Stimulated activated CD4-positive, alpha-beta T cell treated with anti-CD3 and anti-CD28 coated beads, Interleukin-4, amount 100 ng/mL, for 1 hour (primary cell): ENCODE measurements around the gene PXDN.
"Not testable (repeated sequence)": the region's sequence is repeated elsewhere in the genome, so short reads cannot be mapped to it uniquely, and the experiment has no call there.

ENCODE experiments used
- DNase-seq: peaks from one replicate; pipeline ENCODE4 v3.0.0-alpha.2; 2020

Gene PXDN

DNA sequence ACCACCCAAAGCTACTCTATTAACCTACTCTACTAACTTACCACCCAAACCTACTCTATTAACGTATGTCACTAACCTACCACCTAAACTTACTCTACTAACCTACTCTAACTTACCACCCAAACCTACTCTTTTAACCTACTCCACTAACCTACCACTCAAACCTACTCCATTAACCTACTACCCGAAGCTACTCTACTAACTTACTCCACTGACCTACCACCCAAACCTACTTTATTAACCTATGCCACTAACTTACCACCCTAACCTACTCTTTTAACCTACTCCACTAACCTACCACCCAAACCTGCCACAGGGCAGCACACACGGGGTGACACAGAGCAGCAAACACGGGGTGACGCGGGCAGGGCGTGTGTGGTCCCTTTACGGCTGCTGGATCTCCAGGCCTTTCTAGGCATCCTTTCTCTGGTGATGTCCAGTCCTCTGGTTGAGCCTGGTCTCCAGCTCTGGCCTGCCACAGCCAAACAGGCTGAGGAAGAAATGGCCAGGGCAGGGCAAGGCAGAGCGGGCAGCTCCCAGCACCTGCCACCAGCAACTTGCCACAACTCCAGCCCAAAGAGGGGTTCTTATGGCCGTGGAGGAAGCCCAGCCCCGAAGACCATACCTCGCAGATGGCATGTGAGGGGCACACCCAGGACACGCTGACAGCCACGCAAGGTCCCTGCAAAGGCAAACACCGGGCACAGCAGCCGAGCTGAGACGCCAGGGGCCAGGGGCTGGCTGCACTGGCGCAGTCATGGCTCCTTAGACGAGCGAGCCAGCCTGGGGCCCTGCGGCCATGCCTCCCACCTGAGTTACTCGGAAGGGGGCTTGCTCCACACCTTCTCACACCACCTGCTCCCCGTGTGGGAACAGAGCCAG is 25.7 kb downstream of the PXDN start:
- DNase-seq = no peak

DNA sequence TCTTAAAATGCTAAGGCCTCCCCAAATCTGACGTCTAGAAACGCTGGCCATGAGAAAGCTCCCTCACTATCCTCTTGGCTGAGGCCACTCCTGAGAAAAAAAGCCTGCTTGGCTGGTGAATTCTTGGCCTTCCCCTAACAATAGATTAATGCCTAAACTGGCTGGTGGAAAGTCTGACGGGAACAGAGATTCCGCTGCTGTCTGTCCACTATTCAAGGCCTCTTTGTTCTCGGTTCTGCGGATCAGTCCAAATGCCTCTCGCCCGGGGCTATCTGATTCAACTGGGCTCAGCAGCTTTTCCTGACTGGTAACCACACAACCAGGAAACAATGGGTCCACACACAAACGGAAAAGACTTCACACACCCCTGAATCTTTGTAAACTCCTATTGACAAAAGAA is 27.2 kb downstream of the PXDN start:
- no peak for DNase-seq

DNA sequence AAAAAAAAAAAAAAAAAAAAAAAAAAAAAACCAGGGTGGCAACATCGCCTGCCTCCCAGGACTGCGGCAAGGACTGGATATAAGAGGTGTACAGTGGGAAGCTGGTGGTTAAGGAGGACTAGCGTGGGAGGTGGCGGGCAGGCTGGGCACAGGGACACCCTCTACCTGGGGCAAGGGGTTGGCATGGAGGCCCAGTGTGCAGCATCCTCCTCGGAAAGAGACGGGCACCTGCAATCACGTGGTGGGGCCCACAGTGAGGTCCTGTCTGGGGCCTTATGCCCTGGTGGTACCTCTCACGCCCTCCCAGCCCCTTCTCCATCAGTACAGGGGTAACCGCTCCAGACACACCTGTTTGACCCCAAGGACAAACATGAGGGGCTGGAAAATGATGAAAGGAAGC is 27.9 kb downstream of the PXDN start:
- no peak for DNase-seq

DNA sequence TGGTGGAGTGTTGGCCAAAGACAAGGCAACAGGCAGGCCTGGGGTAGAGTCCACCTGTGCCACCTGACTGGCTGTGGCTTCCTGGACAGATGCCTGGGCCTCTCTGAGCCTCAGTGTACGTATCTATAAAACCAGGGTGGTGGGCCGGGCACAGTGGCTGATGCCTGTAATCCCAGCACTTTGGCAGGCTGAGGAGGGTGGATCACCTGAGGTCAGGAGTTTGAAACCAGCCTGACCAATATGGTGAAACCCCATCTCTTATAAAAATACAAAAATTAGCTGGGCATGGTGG is 28.4 kb downstream of the PXDN start:
- not testable (repeated sequence) for DNase-seq

DNA sequence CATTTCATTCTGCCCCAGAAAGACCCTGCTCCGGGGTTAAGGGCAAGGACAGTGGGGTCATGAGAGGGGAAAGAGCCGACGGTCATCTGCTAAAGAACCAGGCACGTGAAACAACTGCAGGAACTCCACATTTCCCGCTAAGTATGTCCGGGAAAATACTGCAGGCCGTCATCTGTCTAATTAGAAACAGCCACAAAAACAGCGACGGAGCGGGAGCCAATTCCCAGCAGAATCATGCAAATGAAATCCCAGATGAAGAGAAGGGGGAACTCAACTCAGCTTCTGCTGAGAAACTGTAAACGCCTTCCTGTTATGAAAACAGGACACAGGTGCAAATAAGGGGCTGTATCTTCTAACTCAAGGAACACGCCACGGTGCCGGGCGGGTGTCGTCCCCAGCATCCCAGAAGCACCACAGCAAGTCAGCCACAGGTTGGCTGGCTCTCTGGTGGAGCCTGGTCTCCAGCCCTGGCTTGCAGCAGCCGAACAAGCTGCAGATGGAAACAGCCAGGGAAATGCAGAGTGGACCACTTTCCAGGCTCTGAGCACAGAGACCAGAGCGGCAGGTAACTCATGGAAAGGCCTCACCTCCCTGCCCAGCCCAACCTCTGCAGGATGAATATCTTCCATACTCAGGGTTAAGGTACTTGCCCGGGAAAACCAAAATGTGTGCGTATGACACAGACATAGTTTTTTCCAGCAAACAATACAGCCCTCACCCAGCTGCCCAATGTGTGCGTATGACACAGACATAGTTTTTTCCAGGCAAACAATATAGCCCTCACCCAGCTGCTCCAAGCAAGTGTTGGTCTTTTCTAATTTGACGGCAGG is 28.9 kb downstream of the PXDN start:
- DNase-seq = no peak

DNA sequence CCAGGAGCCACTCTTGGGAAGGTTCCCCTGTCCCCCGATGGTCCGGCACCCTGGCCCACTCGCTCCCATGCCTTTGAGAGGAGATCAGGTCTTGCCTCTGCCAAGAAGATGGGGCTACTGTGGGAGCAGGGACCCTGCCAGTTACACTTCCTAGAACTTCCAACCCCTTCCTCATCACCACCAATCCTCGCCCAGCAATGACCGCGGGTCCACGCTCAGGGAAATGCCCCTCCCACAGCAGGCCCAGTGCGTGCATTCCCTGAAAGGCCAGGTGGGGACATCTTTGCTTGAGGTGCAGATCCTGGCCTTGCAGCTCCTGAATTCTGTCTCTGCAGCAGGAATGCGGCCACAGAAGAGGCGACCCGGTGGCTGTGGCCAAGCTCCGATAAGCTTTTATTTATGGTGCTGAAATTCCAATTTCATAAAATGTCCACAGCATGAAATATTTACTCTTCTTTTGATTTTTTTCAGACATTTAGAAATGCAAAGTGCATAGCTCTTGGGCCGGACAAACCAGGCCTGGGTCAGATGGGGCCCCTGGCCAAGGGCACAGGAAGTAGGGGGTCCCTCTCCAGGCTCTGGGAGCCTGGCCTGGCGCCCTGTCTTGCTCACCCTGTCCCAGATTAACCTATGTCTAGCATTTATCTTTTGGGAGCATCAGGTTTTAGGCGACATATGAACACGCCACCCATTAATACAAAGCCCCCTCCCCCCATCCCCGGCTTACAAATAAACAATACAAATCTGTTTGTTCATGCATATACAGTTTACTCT is 29.8 kb downstream of the PXDN start:
- DNase-seq = no peak

DNA sequence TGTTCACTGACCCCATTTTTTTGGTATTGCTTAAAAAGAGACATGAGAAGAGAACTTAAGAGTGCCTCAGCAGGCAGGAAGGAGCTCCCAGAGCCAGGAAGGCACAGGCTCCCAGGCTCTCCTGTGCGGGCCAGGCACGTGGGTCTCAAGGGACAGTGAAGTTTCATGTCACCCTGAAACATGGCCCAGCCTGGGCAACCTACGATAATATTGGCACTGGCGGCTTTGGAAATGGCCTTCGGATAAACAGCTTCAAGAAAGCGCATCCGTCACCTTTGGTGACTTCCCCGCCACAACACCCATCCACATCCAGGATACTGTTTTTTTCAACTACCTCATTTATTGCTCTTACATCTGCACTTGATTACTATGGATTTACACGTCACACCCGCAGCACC is 30.5 kb downstream of the PXDN start:
- no peak for DNase-seq

DNA sequence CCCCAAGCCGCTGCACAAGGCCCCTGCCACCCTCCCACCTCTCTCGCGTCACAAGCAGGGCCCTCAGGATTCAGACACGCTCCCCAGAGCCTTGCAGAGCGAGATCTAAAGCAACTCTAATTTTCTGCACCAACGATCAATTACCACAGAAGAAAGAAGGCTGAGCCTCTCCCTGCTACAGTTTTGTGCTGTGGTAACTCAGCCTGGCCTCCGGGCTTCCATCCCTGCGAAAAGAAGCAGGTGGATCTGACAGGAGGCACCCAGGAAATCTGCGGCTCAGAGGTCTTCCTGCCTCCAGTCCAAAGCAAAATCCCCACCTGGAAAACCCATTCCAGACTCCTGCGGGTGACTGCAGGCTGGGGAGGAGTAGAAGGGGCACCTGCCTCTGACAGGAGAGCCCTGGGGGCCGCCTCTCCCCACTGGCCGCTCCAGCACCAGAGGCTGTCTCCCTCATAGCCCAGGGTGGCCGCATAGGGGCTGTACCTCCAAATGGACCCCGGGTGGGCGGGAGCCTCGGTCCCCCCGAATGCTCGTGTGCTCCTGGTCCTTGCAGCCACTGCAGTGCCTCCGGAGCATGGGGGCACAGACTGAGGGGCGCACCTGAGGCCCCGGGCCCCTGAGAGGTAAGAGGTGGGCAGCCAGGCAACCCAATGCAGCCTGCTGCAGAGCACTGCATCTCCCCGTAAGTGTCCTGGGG is 31.0 kb downstream of the PXDN start:
- DNase-seq = no peak

DNA sequence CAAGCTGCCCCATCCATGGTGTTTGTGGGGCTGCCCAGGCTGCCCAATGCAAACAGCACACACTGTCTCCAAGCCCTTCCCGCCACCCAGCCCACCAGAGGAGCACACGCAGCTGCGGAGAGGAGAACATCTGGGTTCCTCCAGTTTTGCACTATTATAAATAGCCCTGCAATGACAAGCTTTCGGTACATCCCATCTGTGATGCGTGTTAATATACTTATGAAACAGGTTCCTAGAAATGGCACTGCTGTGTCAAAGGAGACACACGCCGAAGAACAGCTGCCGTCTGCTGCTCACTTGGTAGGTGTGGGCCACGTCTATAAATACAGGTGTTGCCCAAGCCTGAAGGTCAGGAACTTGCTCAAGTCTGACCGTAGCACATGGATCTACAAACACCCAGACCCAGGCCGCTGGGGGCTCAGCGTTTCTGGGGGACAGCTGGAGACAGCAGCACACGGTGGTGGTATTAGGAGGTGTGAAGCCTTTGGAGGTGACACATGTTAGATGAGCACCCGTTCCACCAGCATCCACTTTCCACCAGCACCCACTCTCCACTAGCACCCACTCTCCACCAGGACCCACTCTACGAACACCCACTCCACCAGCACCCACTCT is 34.3 kb downstream of the PXDN start:
- DNase-seq = no peak

DNA sequence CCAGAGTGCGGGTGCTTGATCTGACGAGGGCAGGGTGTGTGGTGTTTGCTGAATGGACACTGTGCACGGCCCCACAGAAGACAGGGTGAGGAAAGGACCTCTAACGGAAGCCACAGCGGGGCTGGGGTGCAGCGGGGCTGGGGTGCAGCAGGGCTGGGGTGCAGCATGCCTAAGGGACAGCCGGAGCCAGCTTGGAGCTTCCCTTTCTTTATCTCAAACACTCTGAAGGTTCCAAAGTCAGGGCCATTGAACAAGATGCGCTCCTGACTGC is 35.0 kb downstream of the PXDN start:
- DNase-seq = no peak

DNA sequence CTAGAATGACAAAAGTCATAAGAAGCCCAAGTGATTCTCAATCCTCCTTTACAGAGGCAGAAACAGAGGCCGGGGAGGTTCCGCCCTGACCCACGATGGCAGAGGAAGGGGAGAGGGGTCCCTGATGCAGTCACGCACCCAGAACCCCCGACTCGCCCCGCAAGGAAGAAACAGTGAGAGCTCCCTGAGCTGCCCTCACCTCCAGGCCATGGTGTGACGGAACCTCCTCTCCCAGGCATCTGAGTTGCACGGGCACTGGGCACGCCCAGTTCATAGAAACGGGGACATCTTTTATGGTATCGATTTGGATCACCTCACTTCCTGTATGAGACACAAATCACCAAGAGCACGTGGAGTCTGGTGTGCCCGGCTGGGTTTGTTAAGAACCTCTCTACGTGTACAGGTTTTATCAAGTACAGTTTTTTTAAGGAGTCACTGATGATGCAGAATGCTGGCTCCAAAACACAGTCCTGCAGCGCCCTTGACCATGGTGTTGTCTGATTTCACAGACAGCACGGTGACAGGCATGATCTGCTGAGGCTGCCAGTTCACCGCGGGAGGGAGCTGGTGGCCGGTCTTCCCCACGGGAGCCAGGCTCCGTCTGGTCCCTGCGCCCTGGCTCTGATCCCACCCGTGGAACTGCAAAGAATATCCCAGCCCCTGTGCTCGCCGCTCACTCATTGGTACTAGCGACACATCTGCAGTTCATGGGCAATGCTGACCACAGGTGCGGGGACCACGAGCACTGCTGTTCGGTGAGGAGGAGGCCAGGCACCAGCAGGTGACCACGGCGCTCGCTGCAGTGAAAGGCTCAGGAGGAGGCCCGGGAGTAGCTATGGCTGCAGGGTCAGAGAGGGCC is 35.6 kb downstream of the PXDN start:
- DNase-seq = no peak

DNA sequence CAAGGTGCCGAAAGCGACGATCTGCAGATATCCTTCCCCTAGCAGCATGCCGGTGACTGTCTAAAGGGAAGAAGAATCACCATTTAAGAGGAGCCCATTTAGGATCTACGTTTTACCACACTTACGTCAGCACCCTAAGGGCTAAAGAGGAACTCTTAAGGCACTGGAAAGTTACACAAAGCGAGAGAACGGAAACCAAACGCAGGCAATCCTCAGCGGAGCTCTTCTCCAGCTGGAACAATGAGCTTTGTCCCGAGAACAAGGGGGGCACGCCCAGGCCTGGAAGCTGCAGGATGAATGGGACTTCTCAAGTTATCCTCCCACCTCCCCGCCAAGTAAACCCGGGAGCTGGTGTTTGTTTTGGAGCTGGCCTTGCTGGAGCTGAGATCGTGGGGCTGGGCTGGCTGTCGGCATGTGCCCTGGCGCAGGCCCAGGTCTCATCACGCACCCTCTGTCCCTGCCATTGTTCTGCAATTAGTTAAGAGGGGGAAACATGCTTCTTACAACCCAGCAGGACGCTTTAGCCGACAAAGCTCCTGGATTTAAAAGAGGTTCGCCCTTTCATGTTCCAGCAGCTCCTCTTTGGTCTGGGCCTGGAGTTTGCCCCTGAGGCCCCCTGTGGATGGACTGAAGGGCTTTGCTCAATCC is 36.4 kb downstream of the PXDN start:
- DNase-seq = no peak

DNA sequence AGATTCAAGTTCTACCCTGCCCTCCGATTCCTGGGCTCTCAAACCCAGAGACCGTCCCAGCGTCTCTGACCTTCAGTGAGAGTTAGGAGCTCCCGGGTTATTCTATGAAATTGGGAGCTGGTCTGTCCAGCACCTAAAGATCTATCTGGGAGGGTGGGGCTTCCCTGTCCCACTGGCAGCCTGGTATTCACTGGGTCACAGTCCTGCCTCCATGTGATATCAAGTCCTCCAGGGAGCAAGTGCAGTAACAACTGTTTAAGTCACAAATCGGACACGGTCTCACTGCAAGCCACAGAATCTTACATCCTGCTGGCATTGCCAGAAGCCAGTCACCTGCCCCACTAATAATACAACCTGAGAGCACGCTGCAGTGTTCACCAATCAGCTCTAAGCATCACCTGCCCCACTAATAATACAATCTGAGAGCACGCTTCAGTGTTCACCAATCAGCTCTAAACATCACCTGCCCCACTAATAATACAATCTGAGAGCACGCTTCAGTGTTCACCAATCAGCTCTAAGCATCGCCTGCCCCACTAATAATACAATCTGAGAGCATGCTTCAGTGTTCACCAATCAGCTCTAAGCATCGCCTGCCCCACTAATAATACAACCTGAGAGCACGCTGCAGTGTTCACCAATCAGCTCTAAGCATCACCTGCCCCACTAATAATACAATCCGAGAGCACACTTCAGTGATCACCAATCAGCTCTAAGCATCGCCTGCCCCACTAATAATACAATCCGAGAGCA is 38.0 kb downstream of the PXDN start:
- not testable (repeated sequence) for DNase-seq

DNA sequence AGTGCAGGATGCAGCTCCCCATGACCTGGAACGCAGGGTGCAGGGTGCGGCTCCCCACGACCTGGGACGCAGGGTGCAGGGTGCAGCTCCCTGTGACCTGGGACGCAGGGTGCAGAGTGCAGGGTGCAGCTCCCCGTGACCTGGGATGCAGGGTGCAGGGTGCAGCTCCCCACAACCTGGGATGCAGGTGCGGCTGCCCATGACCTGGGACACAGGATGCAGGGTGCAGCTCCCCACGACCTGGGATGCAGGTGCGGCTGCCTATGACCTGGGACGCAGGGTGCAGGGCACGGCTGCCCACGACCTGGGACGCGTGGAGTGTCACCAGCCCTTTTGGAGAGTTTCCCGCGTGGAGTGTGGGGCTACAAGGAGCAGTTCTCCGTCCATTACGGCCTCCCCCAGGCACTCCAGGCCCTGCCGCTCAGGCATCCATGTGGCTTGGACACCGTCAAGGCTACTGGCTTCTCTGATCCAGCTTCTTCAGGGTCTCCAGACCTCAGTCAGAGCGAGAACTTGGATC is 38.7 kb downstream of the PXDN start:
- no peak for DNase-seq

DNA sequence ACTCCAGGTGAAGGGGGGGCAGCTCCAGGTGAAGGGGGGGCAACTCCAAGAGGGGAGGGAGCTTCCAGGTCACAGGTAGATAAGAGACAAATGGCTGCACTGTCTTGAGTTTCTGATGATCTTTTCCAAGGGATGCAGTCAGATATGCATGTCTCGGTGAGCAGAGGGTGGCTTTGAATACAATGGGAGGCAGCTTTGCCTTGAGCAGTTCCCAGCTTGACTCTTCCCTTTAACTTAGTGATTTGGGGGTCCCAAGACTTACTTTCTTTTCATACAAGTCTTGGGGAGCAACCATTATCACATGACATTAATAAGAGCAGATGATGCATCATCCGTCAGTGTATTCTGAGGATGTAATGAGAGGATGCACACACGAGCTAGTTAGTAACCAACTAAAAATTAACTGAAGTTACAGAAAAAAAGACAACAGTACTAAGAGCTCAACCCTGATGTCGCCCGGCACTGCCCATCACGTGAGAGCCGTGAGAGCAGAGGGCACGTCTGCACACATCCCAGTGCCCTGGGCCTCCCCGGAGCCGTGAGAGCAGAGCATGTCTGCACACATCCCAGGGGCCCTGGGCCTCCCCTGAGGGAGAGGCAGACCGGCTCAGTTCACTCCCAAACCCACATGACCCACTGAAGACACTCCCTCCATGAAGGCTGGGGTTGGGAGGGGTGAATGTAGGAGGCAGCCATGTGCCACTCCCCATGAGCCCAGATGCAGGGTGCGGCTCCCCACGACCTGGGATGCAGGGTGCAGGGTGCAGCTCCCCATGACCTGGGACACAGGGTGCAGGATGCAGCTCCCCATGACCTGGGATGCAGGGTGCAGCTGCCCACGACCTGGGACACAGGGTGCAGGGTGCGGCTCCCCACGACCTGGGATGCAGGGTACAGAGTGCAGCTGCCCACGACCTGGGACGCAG is 39.4 kb downstream of the PXDN start:
- DNase-seq = no peak

DNA sequence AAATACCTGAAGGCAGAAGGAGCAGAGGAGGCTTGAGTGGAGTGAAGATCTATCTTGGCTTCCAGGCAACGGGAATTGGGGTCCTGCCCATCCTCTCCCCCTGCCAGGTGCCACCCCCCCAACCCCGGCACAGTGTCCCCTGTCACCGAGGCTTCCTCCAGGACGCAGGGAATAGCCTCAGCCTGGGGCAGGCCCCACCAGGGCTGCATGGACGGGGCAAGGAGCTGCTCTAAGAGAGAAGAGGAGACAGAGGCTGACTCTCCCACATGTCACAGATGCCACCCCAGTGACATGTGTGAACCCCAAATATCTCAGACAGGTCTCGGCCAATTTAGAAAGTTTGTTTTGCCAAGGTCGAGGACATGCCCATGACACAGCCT is 42.1 kb downstream of the PXDN start:
- DNase-seq = no peak

DNA sequence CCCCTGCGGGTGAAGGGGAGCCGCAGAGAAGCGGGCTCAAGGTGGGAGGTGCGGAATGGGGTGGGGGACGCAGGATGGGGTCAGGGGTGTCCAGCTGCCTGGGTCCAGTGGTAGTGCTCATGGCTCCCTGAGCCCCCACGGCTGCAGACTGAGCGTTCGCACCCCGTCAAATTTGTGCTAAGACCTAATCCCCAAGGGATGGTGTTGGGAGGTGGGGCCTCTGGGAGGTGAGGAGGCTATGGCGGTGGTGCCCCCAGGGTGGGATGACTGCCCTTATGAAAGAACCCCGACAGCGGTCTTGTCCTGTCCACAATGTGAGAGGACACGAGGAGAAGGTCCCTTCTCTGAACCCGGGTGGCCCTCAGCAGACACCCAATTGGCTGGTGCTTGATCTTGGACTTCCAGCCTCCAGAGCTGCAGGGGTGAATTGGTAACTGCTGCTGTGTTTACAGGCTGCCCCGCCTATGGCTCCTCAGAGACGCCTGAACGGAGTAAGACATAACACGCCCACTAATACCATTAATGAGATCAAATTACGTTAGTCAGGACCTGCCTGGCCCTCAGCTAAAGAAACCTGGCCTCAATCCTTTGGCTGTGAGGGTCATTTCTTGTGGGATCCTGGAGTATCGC is 42.6 kb downstream of the PXDN start:
- DNase-seq = no peak

DNA sequence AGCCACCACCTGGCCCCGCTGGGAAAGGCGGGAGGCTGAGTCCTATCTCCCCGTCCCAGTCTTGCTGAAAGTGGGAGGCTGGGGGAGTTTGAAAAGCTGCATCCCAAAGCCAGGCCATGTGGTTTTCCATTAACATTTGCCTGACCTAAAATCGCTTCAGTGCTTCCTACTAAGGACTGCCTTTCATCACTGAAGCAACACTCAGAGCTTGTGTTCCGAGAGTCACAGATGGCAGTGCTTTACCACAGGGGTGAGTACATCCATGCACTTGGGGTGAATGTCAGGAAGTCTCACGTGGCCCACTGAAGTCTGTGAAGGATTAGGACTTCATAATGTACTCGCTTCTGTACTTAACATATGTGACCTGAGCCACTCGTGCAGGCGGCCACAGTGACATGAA is 43.3 kb downstream of the PXDN start:
- DNase-seq = no peak

DNA sequence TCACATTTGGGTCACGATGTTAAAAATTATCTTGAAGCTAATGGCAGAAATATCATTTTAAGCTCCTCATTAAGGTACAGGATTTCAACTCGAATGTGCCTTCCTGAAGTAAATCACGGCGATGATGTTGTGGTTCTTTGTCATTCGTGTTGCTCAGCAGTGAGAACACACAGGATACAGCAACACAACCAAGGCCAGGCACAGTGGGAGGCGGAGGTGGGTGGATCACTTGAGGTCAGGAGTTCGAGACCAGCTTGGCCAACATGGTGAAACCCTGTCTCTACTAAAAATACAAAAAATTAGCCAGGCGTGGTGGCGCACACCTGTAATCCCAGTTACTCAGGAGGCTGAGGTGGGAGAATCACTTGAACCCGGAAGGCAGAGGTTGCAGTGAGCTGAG is 43.9 kb downstream of the PXDN start:
- DNase-seq = not testable (repeated sequence)
